Right lobe of liver (tissue), 6 donors: ENCODE measurements around the gene SPINT2. TPM values are rescaled to one million over a fixed set of nuclear protein-coding genes. Genes with fewer than 3 reads are reported as not detected.

Experiments
- ATAC-seq, 4 donors: fragments of 200-7000 bp; cut with Tn5 transposase; one replicate each; pipeline ENCODE4 v1.9.1; 2020; ENCODE audit warnings: mild to moderate bottlenecking in 4 of 4, moderate library complexity in 4 of 4
- DNase-seq, 3 donors: peaks; one replicate each; pipeline ENCODE4 v3.0.0-alpha.2; 2020
- H3K27ac ChIP-seq, 3 donors: fragments of 200-600 bp; one replicate each; pipeline ENCODE4 v1.8.0; 2022
- H3K27me3 ChIP-seq, 2 donors: fragments of 200-600 bp; one replicate each; pipeline ENCODE4 v1.8.0; 2022
- H3K36me3 ChIP-seq, 4 donors: fragments of 200-600 bp; sonication (generic) in 1 of 4; one replicate each; pipeline versions ENCODE4 v1.5.1 to v1.8.0; 2017 to 2022; ENCODE audit warnings: control low read depth in 1 of 4
- H3K4me1 ChIP-seq, 4 donors: fragments of 200-600 bp; sonication (generic) in 1 of 4; one replicate each; pipeline versions ENCODE4 v1.5.1 to v1.8.0; 2017 to 2022; ENCODE audit warnings: control low read depth in 1 of 4
- H3K4me3 ChIP-seq, 3 donors: fragments of 200-600 bp; one replicate each; pipeline ENCODE4 v1.8.0; 2022
- H3K9me3 ChIP-seq, 4 donors: fragments of 200-600 bp; sonication (generic) in 1 of 4; one replicate each; pipeline versions ENCODE4 v1.5.1 to v1.8.0; 2017 to 2022; ENCODE audit warnings: control low read depth in 1 of 4
- CTCF ChIP-seq, 4 donors: fragments of 200-600 bp in 3 of 4; fragments of 450-650 bp in 1 of 4; IDR thresholded peaks; one replicate each; pipeline versions ENCODE4 v1.5.1 to v1.8.0; 2016 to 2022; ENCODE audit warnings: antibody characterized with exemption in 4 of 4, mild to moderate bottlenecking in 2 of 4
- POLR2A ChIP-seq: fragments of 450-650 bp; IDR thresholded peaks from one replicate; pipeline ENCODE4 v1.6.1; 2017; ENCODE audit warnings: antibody characterized with exemption, mild to moderate bottlenecking
- WGBS: methylation state at CpG from one replicate; pipeline ENCODE4 v1.1.6; 2018; ENCODE audit warnings: low coverage, low lambda C conversion rate; ENCODE audit not compliant: insufficient coverage; ENCODE audit errors: missing lambda C conversion rate; 5-methylcytosine and 5-hydroxymethylcytosine counted together
- intact Hi-C, 2 donors: fragments of 100-400 bp; cut with DNase I; formaldehyde crosslinking; loops; one replicate each; pipeline versions ENCODE4 v1.11.2 to v1.14.1; 2022
- total RNA-seq, 6 experiments: library from RNA; depleted of rRNA in 2 of 6; stranded (reverse); fragments of >200 nt in 2 of 6; fragmentation: NEBNext Ultra II Directional in 3 of 6; extraction: Animal tissue kit (Norgen Biotek cat#: 25700) in 3 of 6; gene quantifications; one replicate each; pipeline versions ENCODE4 v1.1.0 to v1.2.4, GENCODE V29; 2016 to 2023
- donor health status: DM: no; HTN: yes; CAD: no.
- donor health status: DM: no; HTN: no; CAD: no.
- donor health status: DM: no; HTN: no; CAD: no.
- donor health status: DM: no; HTN: yes; CAD: no.
- donor health status: DM: no; HTN: yes; CAD: no.

SPINT2 gene
- total RNA-seq, 6 experiments from 2014 or later, result 3.5 to 19.1 (median 6.2) TPM

GRCh38 chr19:38293281-38293680, 28.9 kb downstream of the SPINT2 start:
- no peak overlapping the region for H3K27ac ChIP-seq
- H3K4me1 ChIP-seq, result no peaks in the 10 kb centered on the region
- no peaks in the 10 kb centered on the region for H3K9me3 ChIP-seq
- no peak for ATAC-seq
- no peaks in the 10 kb centered on the region for H3K36me3 ChIP-seq
- TF ChIP-seq POLR2A (no peak), CTCF (IDR thresholded peaks at IDR 0.05) (no peak)
- no peak overlapping the region for H3K4me3 ChIP-seq
- no peaks in the 10 kb centered on the region for H3K27me3 ChIP-seq
- intact Hi-C loops, result no loop called here
- WGBS, result no CpG with 5 or more reads among the region's 9 CpGs
- no peak for DNase-seq

GRCh38 chr19:38294090-38294489, 29.7 kb downstream of the SPINT2 start:
- no peak overlapping the region for H3K27ac ChIP-seq
- intact Hi-C loops, result no loop called here
- ATAC-seq, result no peak
- no peaks in the 10 kb centered on the region for H3K4me1 ChIP-seq
- no peaks in the 10 kb centered on the region for H3K9me3 ChIP-seq
- no peak overlapping the region for H3K4me3 ChIP-seq
- H3K36me3 ChIP-seq, result no peaks in the 10 kb centered on the region
- H3K27me3 ChIP-seq, result no peaks in the 10 kb centered on the region
- TF ChIP-seq POLR2A (no peak), CTCF (IDR thresholded peaks at IDR 0.05) (no peak)
- 91% methylated on average over 5 of the region's 8 CpGs for WGBS
- no peak for DNase-seq

GRCh38 chr19:38298821-38299680, 34.7 kb downstream of the SPINT2 start:
- WGBS, result 93% methylated on average over 6 of the region's 11 CpGs
- ATAC-seq (no peak), DNase-seq (no peak)
- H3K9me3 ChIP-seq, result no peaks in the 10 kb centered on the region
- H3K27me3 ChIP-seq, result no peaks in the 10 kb centered on the region
- no peaks in the 10 kb centered on the region for H3K36me3 ChIP-seq
- peaks cover 0 to 10% (median 4%) of the 10 kb centered on the region in 4 donors for H3K4me1 ChIP-seq
- no peak overlapping the region for H3K27ac ChIP-seq
- no peak overlapping the region for H3K4me3 ChIP-seq
- intact Hi-C loops, result no loop called here
- no peak for TF ChIP-seq CTCF (IDR thresholded peaks at IDR 0.05)
- no peak for TF ChIP-seq POLR2A

- Histone ChIP-seq H3K36me3 (peaks cover 0 to 3% (median 0%) of the 10 kb centered on the region in 4 donors), H3K9me3 (no peaks in the 10 kb centered on the region), H3K4me3 (no peak within 1 kb of the TSS), H3K27ac (no peak within 1 kb of the TSS), H3K27me3 (no peaks in the 10 kb centered on the region), H3K4me1 (peaks cover 0 to 10% (median 4%) of the 10 kb centered on the region in 4 donors)
- ATAC-seq (no peak), DNase-seq (no peak)
- TF ChIP-seq CTCF (IDR thresholded peaks at IDR 0.05), result no peak
- TF ChIP-seq POLR2A, result no peak
- 100% methylated on average over 2 of the region's 28 CpGs for WGBS
- intact Hi-C loops, result no loop called here
Measured at GRCh38 chr19:38303517-38304351, 39.4 kb downstream of the SPINT2 start, which contains the start of gene C19orf33. TSS of gene C19orf33 (plus strand) at chr19:38304251. CDS start at chr19:38304262, 11 bp downstream.
